OCI-LY1 (cell line): ENCODE results near the gene AXIN1.

ENCODE experiments used
- CTCF ChIP-seq: fragments of 200-600 bp; sonication (generic), shearing (Covaris generic); IDR thresholded peaks from 2 replicates; pipeline ENCODE4 v1.5.1; 2017; ENCODE audit warnings: mild to moderate bottlenecking, antibody characterized with exemption, low read length, moderate library complexity, mixed read lengths
- EZH2 ChIP-seq: fragments of 200-600 bp; sonication (generic), shearing (Covaris generic); IDR thresholded peaks from 2 replicates; pipeline ENCODE4 v1.8.0; 2017; ENCODE audit warnings: borderline replicate concordance, mixed run types, mild to moderate bottlenecking, antibody characterized with exemption, low read length, moderate library complexity, mixed read lengths

GRCh38 chr16:297832-298231, 54.7 kb downstream of the AXIN1 start:
- TF ChIP-seq EZH2: no peak
- no peak for TF ChIP-seq CTCF
